HG02884 (cell line): Measurements from ENCODE around the gene CNOT1.
A peak's percentile ranks its signal among the peaks of the same experiment; 100 is the strongest.
"Not testable (repeated sequence)": the region's sequence is repeated elsewhere in the genome, so short reads cannot be mapped to it uniquely, and the experiment has no call there.

ENCODE experiments used
- ATAC-seq: cut with Tn5 transposase; IDR thresholded peaks from one replicate; pipeline ENCODE4 v1.9.1; 2021; ENCODE audit warnings: mild to moderate bottlenecking, moderate library complexity; ENCODE audit not compliant: unreplicated experiment

The CNOT1 gene

DNA sequence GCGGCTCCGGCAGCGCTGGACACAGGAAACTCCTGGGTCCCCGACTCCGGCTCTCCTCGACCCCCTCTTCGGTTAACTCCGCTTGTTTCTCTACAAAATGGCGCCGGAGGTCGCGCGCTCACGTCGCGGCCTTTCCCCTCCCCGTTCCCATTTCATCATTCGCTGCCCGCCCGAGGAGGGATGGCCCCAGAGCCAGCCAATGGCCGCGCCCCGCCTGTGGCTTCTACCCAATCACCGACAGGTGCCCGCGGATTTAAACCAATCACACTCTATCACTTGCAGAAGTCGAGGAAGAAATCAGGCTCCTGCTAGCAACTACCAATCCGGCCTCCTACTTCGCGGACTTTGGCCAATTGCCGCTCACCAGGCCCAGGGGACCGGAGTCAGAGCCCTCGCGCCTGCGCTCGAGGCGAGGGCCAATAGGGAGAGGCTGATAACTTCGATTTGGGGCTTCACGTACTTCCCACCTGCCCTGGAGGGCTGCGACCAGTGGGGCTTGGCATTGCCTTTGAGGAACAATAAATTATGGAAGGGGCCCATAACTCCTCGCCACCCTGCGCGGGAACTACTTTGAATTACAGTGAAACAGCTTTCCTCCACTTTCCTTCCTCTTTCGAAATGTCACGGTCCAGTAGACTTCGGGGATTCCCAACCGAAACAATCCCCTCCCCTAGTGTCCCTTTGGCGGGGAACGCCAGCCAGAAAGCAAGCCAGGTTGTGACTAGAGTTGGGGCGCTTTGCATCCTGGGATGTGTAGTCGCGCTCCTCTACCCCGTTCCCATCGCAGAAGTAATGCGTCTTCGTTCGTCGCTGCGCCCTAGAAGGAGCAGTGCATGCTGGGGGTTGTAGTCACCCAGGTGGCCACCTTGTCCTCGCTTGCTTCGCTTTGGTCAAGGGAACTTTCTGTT lies at the start of gene CNOT1:
CNOT1 (minus strand) TSS at position 94 of the 908 bp plus-strand sequence. CDS start 30,489 bp downstream, outside the sequence.
- peak; percentile 79 for ATAC-seq

DNA sequence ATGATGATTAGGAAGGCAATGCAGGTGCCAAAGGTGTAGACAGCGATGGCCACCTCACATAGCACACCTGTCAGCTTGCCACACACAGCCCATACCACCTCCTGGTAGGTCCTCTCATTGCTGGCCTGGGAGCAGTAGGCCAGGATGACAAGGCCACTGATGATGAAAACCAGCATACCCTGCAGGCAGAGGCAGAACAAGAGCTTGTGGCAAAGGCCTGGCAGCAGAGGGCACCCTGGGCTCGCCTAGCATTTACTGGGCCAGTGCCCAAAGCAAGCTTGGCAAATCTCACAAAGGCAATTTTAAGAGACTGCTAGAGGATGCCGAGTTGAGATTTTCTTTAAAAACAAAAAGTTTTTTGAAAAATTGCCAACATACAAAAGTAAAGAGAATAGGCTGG lies 49.1 kb upstream of the CNOT1 start:
- no peak for ATAC-seq

DNA sequence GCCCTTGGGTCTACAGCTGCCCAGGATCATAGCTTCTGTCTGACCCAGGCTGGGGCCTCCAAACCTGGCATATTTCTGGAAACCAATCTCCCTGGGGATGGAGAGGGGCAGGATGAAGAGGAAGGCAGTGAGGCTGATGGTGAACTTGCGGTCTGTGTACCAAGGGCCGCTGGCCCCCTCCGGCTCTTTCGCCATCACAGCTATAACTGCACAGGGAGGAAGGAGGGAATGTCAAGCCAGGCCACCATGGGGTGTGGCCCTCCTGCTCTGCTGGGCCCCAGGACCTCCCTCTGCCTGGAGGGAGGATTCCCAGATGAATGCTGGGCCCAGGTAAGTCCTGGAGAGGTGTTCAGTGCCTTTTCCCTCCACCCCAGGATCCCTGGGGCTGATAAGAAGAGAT lies 48.6 kb upstream of the CNOT1 start:
- ATAC-seq = no peak

DNA sequence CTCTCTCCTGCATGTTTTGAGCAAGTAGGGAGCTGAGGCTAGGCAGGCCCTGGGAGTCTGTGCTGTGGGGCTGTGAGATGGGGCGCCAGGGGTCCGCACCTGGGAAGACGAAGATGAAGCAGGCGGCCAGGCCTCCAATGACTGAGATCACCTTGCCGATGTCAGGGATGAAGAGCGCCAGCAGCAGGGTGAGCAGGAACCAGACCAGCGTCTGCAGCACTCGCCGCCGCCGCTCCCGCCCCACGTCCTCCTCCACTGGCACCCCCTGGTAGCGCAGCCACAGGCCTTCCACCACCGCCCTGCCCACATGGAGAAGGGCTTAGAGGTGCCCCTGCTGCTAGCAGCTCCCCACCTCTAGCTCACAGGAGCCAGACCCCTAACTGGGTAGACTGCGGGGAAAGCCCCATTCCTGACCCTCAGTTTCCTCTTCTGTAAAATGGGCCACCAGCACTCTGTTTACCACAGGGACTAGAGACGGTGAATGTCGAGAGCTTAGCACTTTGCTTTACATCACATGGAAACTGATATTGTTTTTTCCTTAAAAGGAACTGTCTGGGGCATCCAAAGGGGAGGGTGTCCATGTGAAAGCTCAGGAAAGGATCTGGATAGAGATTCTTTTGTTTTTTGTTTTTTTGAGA lies 41.4 kb upstream of the CNOT1 start:
- no peak for ATAC-seq

DNA sequence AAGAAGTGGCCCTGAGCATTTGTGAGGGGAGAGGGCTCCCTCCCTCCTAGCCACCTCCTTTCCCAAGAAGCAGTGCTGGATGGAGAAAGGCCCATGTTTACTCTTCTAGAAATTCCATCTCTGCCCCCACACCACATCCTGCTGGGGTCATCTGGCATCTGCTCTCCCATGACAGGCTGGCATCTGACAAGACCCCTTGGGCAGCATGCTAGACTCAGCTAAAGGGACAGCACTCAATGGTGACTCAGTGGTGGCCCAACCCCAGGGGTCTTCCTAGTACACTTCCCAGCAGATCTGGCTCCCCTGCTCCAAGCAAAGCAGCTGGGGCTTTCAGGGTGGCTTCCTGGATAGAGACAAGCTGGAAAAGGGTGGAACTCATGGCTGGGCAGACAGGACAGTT lies 40.6 kb upstream of the CNOT1 start:
- ATAC-seq = no peak

DNA sequence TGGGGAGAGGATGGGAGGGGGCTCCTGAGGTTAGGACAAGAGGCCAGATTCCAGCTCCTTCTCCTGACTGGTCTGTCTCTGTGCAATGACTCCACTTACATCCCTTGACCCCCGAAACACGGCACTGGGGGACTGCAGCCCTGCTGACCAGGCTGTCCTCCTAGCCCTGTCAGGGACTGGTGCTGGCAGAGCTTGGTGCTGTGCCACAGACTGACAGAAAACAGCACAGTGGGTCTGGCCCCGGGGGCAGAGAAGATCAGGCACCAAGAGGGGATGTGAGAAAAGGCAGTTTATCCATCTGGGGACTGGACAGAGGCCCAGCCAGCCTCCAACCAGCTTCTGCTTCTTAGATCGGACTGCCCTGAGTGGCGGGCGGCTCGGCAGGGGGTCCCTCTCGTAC lies 35.6 kb upstream of the CNOT1 start:
- ATAC-seq = no peak

DNA sequence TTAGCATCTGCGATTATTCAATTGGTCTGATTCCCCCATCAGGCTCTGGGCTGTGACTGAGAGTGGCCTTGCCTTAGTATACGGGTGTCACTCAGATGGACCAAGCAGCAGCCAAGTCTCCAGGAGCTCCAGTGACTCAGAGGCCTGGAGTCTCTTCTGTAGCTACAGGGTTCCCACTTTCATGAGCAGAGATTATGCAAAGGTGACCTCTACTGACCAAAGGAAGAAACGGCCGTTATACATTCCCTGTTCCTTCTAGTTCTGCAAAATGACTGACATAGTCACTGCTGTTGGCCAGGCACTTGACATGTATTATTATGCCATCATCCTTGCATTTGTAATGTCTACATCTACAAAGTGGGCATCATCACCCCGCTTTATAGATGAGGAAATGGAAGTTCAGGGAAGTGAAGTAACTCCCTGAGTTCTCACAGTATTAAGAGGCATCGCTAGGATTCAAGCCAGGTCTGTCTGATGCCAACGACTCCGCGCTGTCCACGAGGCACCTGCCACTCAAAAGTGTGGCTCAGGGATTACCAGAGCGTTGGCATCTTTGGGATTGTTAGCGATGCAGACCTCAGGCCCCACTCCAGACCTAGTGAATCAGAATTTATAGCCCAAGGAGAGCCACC lies 31.7 kb upstream of the CNOT1 start:
- ATAC-seq = peak; percentile 79

DNA sequence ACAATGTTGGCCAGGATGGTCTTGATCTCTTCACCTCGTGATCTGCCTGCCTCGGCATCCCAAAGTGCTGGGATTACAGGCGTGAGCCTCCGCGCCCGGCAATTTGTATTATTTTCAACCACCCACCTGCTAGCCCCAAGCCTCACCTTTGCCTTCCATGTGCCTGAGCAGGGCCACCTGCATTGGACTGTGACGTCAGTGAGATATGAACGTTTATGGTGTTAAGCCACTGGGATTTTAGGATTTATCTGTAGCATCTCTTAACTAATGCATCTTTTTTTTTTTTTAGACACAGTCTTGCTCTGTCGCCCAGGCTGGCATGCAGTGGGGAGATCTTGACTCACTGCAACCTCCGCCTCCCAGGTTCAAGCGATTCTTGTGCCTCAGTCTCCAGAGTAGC lies 30.3 kb upstream of the CNOT1 start:
- not testable (repeated sequence) for ATAC-seq

DNA sequence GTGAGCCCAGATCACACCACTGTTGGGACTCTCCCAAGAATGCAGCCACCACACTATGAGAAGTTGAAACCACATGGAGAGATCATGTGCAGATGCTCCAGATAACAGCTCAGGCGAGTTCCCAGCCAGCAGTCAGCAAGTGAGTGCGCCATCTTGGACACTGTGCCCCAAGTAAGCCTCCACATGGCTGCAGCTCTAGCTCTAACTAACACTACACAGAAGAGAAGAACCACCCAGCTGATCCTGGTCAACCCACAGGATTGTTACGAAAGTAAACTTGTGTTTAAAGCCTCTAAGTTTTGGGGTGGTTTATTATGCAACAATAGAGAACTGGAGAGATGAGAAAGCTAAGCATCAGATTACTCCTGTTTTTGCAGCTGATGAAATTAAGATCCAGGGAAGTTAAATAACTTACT lies 29.2 kb upstream of the CNOT1 start:
- ATAC-seq = no peak

DNA sequence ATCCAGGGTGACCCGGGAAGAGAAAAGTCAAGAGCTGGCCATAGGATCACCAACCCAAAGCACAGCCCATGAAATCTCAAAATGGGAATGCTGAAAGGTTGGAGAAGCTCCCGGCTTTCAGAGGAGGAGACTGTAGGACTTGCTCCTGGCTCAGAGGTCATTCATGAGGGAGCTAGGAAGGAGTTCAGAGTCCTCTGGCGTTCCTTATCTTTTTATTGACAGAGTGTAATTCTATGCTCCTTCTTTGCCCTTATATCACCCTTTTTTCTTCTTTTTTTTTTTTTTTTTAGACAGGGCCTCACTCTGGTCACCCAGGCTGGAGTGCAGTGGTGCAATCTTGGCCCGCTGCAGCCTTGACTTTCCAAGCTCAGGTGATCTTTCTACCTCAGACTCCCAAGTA lies 27.3 kb upstream of the CNOT1 start:
- ATAC-seq = no peak

DNA sequence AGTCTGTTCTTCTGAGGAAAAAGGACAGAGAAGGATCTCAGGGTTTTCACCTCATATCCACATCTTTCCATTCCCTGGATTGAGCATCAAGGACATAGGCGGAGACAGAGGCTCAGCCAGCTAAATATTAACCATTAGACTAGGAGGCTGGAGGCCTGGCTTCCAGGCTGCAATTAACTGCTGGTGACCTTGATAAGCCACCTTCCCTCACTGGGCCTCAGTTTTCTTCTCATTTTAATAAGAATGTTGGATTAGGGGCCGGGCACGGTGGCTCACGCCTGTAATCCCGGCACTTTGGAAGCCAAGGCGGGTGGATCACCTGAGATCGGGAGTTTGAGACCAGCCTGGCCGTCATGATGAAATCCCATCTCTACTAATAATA lies 25.6 kb upstream of the CNOT1 start:
- ATAC-seq = no peak

DNA sequence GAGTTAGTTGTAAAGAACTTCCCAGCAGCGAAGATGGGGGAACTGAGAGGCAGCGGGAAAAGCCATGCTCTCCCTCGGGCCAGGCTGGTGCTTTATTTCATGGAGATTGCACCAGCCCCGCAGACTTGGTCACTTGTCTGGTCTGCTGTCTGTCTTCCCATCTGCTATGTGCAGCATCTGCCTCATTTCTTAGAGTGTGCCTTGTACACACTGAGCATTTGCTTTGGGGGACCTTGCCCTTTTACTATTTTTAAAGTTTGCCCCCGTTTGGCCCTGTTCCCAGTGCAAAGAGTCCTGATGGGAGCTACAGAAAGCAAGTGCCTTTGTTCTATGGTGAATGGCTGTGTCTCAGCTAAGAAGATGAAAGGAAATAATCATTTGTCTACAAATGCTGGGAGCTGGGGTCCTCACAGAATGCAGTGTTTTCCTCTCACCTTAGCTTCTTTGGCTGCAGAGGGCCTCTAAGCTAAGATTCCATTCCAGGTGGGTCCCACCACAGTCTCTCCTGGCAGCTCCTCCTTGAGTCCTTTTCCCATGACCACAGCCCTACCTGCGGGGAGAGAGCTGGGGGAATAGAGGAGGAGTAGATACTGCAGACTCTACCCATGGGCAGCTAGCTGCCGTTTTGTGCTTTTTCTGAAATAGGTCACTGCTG lies 25.1 kb upstream of the CNOT1 start:
- no peak for ATAC-seq

DNA sequence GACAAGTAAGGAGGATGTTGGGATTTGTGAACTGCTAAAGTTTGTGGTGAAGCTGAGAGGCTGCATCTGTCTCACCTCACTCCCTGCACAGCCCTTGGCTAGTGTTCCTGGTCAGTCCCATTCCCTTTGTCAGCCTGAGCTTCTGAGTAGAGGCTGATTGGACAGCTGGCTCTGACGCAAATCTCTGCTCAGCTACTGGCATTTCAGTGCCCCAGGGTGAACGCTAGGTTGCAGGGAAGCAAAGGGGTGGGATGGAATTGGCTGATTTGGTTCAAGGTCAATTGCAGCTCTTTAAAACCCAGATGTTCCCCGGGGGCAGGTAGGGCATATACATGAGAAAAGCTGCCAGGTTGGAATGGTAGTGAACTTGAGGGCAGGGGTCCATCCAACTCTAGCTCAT lies 23.1 kb upstream of the CNOT1 start:
- no peak for ATAC-seq

DNA sequence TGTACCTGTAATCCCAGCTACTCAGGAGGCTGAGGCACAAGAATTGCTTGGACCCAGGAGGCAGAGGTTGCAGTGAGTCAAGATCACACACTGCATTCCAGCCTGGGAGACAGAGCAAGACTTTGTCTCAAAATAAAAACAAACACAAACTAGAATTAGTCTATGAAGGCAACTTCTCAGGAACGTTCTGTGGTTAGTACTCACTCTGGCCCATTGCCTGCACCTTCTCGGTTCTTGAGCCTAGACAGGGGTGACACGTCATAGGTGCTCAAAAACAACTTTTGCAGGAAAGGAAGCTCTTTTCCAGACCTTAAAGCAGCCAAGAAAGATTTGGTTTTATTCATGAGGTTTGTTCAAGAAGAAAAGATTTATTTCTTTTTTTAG lies 22.3 kb upstream of the CNOT1 start:
- ATAC-seq = no peak

DNA sequence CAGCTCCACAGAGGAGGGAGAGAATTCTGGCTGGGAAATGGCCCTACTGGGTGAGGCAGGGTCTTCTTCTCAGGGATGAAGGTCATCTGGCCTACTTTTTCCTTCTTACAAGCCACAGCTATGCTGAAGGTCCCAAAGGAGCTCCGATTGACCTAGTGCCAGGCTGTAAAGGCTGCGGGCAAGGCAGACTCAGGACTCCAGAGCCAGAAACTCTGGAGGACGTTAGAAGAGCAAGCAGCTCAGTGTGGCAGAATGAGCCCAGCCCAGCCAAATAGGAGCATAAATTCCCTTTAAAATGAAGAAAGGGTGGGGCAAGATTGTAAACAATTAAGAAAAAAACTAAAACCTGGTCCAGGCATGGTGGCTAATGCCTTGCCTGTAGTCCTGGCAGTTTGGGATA lies 20.1 kb upstream of the CNOT1 start:
- ATAC-seq = no peak

DNA sequence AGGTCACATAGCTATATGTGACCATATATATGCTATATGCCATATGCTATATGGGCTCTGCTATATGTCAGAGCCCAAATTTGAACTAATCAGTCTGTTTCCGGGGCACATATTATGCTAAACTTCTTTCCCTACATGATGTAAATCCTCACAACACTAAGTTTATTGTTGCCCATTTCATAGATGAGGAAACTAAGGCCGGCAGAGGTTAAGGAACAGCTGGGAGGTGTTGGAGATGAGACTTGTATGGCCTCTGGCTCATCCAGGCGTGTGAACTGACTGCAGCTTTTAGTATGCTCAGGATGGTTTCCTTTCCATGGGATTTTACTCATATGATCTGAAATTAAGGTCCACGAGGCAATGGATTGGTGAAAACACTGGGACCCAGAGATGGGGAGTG lies 17.5 kb upstream of the CNOT1 start:
- ATAC-seq = no peak

DNA sequence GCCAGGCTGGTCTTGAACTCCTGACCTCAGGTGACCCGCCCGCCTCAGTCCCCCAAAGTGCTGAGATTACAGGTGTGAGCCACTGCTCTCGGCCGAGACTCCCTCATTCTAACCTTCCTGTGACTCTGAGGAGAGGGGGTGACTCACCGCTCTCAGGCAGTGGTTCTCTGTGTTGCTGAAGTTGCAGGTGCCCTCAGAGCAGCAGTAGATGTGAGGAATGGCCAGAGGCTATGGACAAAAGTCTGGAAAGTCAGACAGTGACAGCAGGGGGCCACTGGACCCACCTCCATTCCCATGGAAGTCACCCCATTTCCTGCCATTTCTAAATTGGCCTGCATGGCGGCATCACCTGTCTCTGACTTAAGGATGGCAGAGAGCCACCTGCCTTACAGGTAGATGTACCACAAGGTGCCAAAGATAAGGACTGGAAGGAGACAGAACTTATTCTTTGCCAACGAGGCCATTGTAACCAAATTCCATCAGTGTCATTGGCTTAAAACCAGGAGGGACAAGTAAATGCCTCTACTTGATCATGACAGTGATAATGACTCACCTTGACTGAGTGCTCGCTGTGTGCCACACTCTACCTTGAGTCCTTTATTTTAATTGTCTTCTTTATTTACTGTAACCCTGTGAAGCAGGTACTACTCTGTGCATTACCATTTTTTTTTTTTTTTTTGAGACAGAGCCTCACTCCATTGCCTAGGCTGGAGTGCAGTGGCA lies 15.3 kb upstream of the CNOT1 start:
- ATAC-seq = no peak

DNA sequence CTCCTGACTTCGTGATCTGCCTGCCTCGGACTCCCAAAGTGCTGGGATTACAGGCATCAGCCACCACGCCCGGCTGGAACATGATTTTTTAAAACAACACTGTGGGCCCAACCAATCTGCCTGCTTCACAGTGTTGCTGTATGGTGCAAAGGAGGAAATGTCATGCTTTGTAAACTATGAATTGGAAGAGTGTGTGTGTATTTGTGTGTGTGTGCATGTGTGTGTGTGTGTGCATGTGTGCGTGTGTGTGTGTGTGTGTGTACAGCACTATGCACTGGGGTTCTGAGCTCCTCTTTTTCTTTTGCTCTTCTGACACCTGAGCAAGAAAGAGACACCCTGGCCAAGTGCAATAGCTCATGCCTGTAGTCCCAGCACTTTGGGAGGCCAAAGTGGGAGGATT lies 14.5 kb upstream of the CNOT1 start:
- no peak for ATAC-seq

DNA sequence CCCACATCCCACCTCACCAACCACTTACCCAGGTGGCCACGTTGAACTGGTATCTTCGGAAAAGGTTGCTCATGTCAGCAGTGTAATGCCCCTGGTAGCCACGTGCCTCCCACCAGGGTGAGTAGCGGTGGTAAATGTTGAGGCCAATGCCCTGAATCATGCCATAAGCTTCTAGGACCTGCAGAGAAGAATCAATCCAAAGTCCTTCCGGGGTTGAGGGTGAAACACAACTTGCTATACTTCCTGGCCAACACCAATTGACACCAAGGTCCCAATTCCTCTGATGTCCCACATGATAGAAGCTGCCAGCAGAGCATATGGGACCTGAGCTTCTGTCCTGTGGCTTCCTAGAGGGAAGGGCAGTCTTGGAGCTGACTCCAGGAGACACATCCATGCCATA lies 11.3 kb upstream of the CNOT1 start:
- ATAC-seq = no peak

DNA sequence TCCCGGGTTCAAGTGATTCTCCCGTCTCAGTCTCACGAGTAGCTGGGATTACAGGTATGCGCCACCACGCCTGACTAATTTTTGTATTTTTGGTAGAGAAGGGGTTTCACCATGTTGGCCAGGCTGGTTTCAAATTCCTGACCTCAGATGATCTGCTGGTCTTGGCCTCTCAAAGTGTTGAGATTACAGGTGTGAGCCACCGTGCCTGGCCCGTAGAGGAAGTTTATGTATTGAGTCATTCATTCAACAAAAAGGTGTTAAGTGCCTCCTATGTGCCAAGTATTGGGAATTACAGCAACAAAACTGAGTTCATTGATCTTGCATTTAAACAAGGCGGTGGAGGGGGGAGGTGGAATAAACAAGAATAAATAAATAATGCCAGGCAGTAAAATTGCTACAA lies 10.2 kb upstream of the CNOT1 start:
- ATAC-seq = no peak

DNA sequence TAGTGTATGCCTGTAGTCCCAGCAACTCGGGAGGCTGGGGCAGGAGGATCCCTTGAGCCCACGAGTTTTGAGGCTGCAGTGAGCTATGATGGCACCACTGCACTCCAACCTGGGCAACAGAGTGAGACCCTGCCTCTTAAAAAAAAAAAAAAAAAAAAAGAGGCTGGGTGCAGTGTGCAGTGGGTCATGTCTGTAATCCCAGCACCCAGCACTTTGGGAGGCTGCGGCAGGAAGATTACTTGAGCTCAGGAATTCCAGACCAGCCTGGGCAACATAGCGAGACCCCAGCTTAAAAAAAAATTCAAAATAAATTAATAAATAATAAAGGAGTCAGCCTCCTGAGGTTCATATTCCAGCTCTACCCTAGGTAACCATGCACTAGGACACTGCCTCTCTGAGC lies 9.6 kb upstream of the CNOT1 start:
- no peak for ATAC-seq
